Mucosa of descending colon (tissue), 3 donors: ENCODE data around the gene FLVCR1. TPM values are rescaled to one million over a fixed set of nuclear protein-coding genes. Genes with fewer than 3 reads are reported as not detected.
A peak's percentile ranks its signal among the peaks of the same experiment; 100 is the strongest.

Experiments used
- ATAC-seq: fragments of 200-7000 bp; cut with Tn5 transposase; one replicate; pipeline ENCODE4 v1.9.1; 2020; ENCODE audit warnings: mild to moderate bottlenecking, moderate library complexity
- DNase-seq, 3 donors: peaks; one replicate each; pipeline ENCODE4 v3.0.0-alpha.2; 2020
- H3K36me3 ChIP-seq: fragments of 200-600 bp; one replicate; pipeline ENCODE4 v1.8.0; 2021; ENCODE audit warnings: low read depth, mild to moderate bottlenecking
- H3K4me1 ChIP-seq: fragments of 200-600 bp; one replicate; pipeline ENCODE4 v1.8.0; 2021; ENCODE audit warnings: low read depth, mild to moderate bottlenecking
- H3K4me3 ChIP-seq: fragments of 200-600 bp; one replicate; pipeline ENCODE4 v1.8.0; 2021; ENCODE audit warnings: mild to moderate bottlenecking
- H3K9me3 ChIP-seq: fragments of 200-600 bp; one replicate; pipeline ENCODE4 v1.8.0; 2021; ENCODE audit warnings: mild to moderate bottlenecking
- intact Hi-C, 2 donors: fragments of 100-400 bp; cut with DNase I in 1 of 2; cut with micrococcal nuclease in 1 of 2; formaldehyde crosslinking; loops; one replicate each; pipeline versions ENCODE4 v1.11.0 to v1.11.1; 2022; cut with DNase I, micrococcal nuclease
- total RNA-seq, 3 donors: library from RNA; stranded (reverse); fragmentation: NEBNext Ultra II Directional in 2 of 3; extraction: Animal tissue kit (Norgen Biotek cat#: 25700) in 2 of 3; gene quantifications; one replicate each; pipeline versions ENCODE4 v1.2.1 to v1.2.4, GENCODE V29; 2021 to 2023
- TF ChIP-seq, protein P1 (sequence below): fragments of 200-600 bp; IDR thresholded peaks from one replicate; pipeline ENCODE4 v1.8.0; 2022; ENCODE audit warnings: antibody characterized with exemption, mild to moderate bottlenecking
- donor health status: DM: no; HTN: no; CAD: no; lungs with moderate emphysema.
- donor health status: DM: no; HTN: no; CAD: no.
- donor health status: DM: no; HTN: yes; CAD: no.

FLVCR1 gene
- total RNA-seq, 3 donors from 2014 or later: 9.7 to 12.1 (median 10.1) TPM

GRCh38 chr1:212914789-212915188 is 56.7 kb downstream of the FLVCR1 start:
- DNase-seq (no peak), ATAC-seq (no peak)
- Histone ChIP-seq H3K4me3 (no peak overlapping the region), H3K9me3 (no peaks in the 10 kb centered on the region), H3K36me3 (no peaks in the 10 kb centered on the region), H3K4me1 (no peaks in the 10 kb centered on the region)
- TF ChIP-seq, protein P1, sequence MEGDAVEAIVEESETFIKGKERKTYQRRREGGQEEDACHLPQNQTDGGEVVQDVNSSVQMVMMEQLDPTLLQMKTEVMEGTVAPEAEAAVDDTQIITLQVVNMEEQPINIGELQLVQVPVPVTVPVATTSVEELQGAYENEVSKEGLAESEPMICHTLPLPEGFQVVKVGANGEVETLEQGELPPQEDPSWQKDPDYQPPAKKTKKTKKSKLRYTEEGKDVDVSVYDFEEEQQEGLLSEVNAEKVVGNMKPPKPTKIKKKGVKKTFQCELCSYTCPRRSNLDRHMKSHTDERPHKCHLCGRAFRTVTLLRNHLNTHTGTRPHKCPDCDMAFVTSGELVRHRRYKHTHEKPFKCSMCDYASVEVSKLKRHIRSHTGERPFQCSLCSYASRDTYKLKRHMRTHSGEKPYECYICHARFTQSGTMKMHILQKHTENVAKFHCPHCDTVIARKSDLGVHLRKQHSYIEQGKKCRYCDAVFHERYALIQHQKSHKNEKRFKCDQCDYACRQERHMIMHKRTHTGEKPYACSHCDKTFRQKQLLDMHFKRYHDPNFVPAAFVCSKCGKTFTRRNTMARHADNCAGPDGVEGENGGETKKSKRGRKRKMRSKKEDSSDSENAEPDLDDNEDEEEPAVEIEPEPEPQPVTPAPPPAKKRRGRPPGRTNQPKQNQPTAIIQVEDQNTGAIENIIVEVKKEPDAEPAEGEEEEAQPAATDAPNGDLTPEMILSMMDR: no peak
- intact Hi-C loops: no loop called here

- H3K36me3 ChIP-seq: no peaks in the 10 kb centered on the region
- H3K4me3 ChIP-seq: no peak overlapping the region
- no peaks in the 10 kb centered on the region for H3K4me1 ChIP-seq
- no peaks in the 10 kb centered on the region for H3K9me3 ChIP-seq
- intact Hi-C loops: no loop called here
- no peak for ATAC-seq
- DNase-seq: peak in 1 of 3 donors; percentile 20
- TF ChIP-seq, protein P1: no peak
These were observed 57.4 kb downstream of the FLVCR1 start for GRCh38 chr1:212915245-212916091.

DNA sequence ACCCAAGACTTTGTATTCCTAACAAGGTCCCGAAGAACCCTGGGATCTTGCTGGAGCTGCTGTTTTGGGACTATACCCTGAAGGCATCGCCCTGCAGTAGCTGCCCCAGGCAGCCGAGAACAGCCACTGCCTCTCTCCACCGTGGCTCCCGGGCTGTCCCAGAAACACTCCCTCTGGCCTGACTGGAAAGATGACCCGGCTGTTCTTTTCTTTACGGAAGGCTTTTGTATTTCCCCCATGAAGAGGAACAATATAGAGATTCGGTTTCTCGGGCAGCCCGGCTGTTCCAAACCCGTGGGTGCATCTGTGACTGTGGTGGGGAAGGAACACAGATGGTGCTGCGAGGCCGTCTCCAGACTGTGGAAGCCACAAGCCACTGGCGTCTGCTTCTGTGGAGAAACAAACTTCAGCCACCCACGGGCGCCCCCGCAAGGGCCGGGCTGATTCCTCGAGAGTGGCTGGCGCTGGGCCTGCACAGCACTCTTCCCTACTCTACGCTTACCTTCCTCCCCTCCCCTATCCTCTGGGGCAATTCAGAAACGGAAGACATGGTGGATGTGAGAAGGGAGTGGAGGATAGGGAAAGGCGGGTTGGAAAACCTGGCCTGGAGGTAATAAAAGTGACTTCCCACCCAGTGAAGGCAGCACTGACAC is 58.5 kb downstream of the FLVCR1 start:
- DNase-seq (peak in 2 of 3 donors; percentile 28 to 37), ATAC-seq (peak; percentile 79)
- H3K4me1 ChIP-seq: no peaks in the 10 kb centered on the region
- TF ChIP-seq, protein P1: no peak
- no peaks in the 10 kb centered on the region for H3K9me3 ChIP-seq
- no peak overlapping the region for H3K4me3 ChIP-seq
- H3K36me3 ChIP-seq: no peaks in the 10 kb centered on the region
- intact Hi-C loops: no loop called here

DNA sequence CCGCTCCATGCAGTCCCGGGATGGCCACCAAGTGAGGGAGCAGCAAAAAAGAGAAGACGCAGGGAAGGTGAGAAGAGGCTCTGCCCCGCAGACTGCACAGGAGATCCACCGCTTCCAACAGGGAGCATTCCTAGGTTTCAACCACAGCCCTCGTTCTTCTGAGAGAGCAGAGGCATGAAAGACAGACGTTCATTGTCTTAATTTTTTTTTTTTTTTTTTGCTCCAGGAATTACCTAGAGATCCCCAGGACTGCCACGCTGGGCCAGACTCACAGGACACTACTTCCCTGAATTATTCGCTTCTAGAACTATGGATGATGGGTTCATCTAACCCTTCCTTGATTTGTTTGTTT is 59.0 kb downstream of the FLVCR1 start:
- ATAC-seq (no peak), DNase-seq (no peak)
- TF ChIP-seq, protein P1: no peak
- H3K4me1 ChIP-seq: no peaks in the 10 kb centered on the region
- no peak overlapping the region for H3K4me3 ChIP-seq
- H3K9me3 ChIP-seq: no peaks in the 10 kb centered on the region
- H3K36me3 ChIP-seq: no peaks in the 10 kb centered on the region
- intact Hi-C loops: no loop called here

- intact Hi-C loops: no loop called here
- Histone ChIP-seq H3K4me1 (no peaks in the 10 kb centered on the region), H3K4me3 (no peak overlapping the region), H3K9me3 (no peaks in the 10 kb centered on the region), H3K36me3 (no peaks in the 10 kb centered on the region)
- DNase-seq: no peak
- TF ChIP-seq, protein P1: no peak
- no peak for ATAC-seq
These were observed 59.8 kb downstream of the FLVCR1 start for GRCh38 chr1:212917858-212918257.
